Measurements from ENCODE around the gene MSI2. TPM values are rescaled to one million over a fixed set of nuclear protein-coding genes. Genes with fewer than 3 reads are reported as not detected.

Gene MSI2
- total RNA-seq, 1 donor from 2014 or later, result 21.1 TPM

DNA sequence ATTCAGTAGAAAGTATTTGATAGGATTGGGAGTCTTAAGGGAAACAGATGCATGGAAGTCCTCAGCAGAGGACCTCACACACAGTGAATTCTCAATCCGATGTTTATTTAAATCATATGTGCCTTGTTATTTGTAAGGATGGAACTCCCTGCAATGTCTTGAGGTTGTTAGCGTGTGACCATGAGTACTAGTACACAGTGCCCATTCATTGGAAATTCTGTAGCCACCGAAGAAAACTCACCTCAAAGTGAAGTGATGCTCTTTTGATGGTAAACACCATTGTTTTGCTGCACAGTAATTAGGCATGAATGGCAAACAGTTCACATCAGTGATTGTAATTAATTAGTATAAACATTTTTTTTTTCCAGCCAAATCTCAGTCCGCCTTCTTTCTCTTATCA, 173.6 kb downstream of the MSI2 start:
- no peaks in the 10 kb centered on the region for H3K36me3 ChIP-seq (ENCODE audit: control insufficient read depth, insufficient read depth, low read length)
- FAIRE-seq (no peak), DNase-seq (ENCODE audit: low read depth) (no peak)
- TF ChIP-seq, protein P1, sequence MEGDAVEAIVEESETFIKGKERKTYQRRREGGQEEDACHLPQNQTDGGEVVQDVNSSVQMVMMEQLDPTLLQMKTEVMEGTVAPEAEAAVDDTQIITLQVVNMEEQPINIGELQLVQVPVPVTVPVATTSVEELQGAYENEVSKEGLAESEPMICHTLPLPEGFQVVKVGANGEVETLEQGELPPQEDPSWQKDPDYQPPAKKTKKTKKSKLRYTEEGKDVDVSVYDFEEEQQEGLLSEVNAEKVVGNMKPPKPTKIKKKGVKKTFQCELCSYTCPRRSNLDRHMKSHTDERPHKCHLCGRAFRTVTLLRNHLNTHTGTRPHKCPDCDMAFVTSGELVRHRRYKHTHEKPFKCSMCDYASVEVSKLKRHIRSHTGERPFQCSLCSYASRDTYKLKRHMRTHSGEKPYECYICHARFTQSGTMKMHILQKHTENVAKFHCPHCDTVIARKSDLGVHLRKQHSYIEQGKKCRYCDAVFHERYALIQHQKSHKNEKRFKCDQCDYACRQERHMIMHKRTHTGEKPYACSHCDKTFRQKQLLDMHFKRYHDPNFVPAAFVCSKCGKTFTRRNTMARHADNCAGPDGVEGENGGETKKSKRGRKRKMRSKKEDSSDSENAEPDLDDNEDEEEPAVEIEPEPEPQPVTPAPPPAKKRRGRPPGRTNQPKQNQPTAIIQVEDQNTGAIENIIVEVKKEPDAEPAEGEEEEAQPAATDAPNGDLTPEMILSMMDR (IDR thresholded peaks at IDR 0.05; ENCODE audit: insufficient read depth, low read length, severe bottlenecking), result no peak
- no peak overlapping the region for H3K4me3 ChIP-seq (ENCODE audit: low read depth, low read length)
- no peaks in the 10 kb centered on the region for H3K27me3 ChIP-seq (ENCODE audit: control insufficient read depth, insufficient read depth, low read length)

DNA sequence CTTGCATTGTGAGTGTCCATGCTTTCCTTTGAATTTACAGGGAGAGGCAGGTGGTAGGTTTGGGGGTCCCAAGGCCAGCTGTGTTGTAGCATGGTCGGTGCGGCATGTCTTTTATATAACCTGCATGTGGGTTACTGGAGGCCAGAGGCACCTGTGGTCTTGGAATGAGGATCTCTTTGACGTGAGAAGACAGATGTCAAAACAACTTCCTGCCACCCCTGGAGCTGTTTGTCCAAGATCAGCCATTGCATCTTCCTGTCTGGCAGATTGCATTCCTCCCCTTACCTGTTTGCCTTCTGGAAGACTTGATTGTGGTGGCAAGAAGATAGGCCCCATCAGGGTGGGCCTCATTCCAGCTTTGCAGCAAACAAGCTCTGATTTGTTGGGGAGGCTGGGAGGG, 175.1 kb downstream of the MSI2 start:
- no peak for DNase-seq (ENCODE audit: low read depth)
- H3K27me3 ChIP-seq (ENCODE audit: control insufficient read depth, insufficient read depth, low read length), result no peaks in the 10 kb centered on the region
- no peak for FAIRE-seq
- no peaks in the 10 kb centered on the region for H3K36me3 ChIP-seq (ENCODE audit: control insufficient read depth, insufficient read depth, low read length)
- H3K4me3 ChIP-seq (ENCODE audit: low read depth, low read length), result no peak overlapping the region
- TF ChIP-seq, protein P1 (IDR thresholded peaks at IDR 0.05; ENCODE audit: insufficient read depth, low read length, severe bottlenecking), result no peak

GRCh38 chr17:57432507-57433277, 176.4 kb downstream of the MSI2 start:
- Histone ChIP-seq H3K36me3 (ENCODE audit: control insufficient read depth, insufficient read depth, low read length) (no peaks in the 10 kb centered on the region), H3K27me3 (ENCODE audit: control insufficient read depth, insufficient read depth, low read length) (no peaks in the 10 kb centered on the region), H3K4me3 (ENCODE audit: low read depth, low read length) (no peak overlapping the region)
- TF ChIP-seq, protein P1 (IDR thresholded peaks at IDR 0.05; ENCODE audit: insufficient read depth, low read length, severe bottlenecking), result no peak
- DNase-seq (ENCODE audit: low read depth) (no peak), FAIRE-seq (no peak)

DNA sequence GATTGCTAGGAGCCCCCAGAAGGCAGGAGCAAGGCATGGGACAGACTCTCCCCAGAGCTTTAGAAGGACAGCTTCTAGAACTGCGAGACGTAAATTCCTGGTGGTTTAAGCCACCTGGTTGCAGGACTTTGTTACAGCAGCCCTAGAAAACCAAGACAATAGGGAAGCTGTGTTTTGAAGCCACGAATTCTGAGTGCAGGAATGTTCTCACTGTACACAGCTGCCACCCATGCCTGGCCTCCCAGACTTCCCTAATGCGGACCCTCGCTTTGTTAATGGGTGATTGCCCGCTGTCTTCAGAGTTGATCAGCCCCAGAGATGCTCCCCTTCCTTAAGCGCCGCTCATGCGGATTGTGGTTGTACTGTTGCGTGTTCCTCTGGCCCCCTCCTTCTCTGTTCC, 177.1 kb downstream of the MSI2 start:
- no peaks in the 10 kb centered on the region for H3K27me3 ChIP-seq (ENCODE audit: control insufficient read depth, insufficient read depth, low read length)
- no peak overlapping the region for H3K4me3 ChIP-seq (ENCODE audit: low read depth, low read length)
- no peak for FAIRE-seq
- H3K36me3 ChIP-seq (ENCODE audit: control insufficient read depth, insufficient read depth, low read length), result no peaks in the 10 kb centered on the region
- TF ChIP-seq, protein P1 (IDR thresholded peaks at IDR 0.05; ENCODE audit: insufficient read depth, low read length, severe bottlenecking), result no peak
- DNase-seq (ENCODE audit: low read depth), result no peak

- no peak overlapping the region for H3K4me3 ChIP-seq (ENCODE audit: low read depth, low read length)
- H3K36me3 ChIP-seq (ENCODE audit: control insufficient read depth, insufficient read depth, low read length), result no peaks in the 10 kb centered on the region
- DNase-seq (ENCODE audit: low read depth) (no peak), FAIRE-seq (no peak)
- no peaks in the 10 kb centered on the region for H3K27me3 ChIP-seq (ENCODE audit: control insufficient read depth, insufficient read depth, low read length)
- TF ChIP-seq, protein P1 (IDR thresholded peaks at IDR 0.05; ENCODE audit: insufficient read depth, low read length, severe bottlenecking), result no peak
Observed at GRCh38 chr17:57434361-57434760, 178.0 kb downstream of the MSI2 start.

- no peak overlapping the region for H3K4me3 ChIP-seq (ENCODE audit: low read depth, low read length)
- no peaks in the 10 kb centered on the region for H3K36me3 ChIP-seq (ENCODE audit: control insufficient read depth, insufficient read depth, low read length)
- FAIRE-seq (no peak), DNase-seq (ENCODE audit: low read depth) (no peak)
- no peaks in the 10 kb centered on the region for H3K27me3 ChIP-seq (ENCODE audit: control insufficient read depth, insufficient read depth, low read length)
- TF ChIP-seq, protein P1 (IDR thresholded peaks at IDR 0.05; ENCODE audit: insufficient read depth, low read length, severe bottlenecking), result no peak
Observed at GRCh38 chr17:57436565-57436964, 180.2 kb downstream of the MSI2 start.

Measured in bronchial epithelial cell (primary cell).